Measurements from ENCODE around the gene ZNF248.

- TF ChIP-seq ZFP30 (CRISPR knock-in tag; IDR thresholded peaks at IDR 0.05) (no peak), CSDC2 (CRISPR knock-in tag; IDR thresholded peaks at IDR 0.05) (no peak), ARNTL (CRISPR knock-in tag; IDR thresholded peaks at IDR 0.05; ENCODE audit: borderline replicate concordance, low read depth) (no peak), CREB5 (CRISPR knock-in tag; IDR thresholded peaks at IDR 0.05; ENCODE audit: low read depth) (no peak), PATZ1 (CRISPR knock-in tag; IDR thresholded peaks at IDR 0.05; ENCODE audit: borderline replicate concordance) (no peak), ISL1 (CRISPR knock-in tag; IDR thresholded peaks at IDR 0.05) (no peak), BACH2 (CRISPR knock-in tag; IDR thresholded peaks at IDR 0.05; ENCODE audit: borderline replicate concordance) (no peak), POU6F1 (CRISPR knock-in tag; IDR thresholded peaks at IDR 0.05; ENCODE audit: borderline replicate concordance, low read depth) (no peak)
Observed at GRCh38 chr10:37760817-37761216, 96.6 kb downstream of the ZNF248 start.
